ENCODE data around the gene GASK1A.
"Not testable (repeated sequence)": the region's sequence is repeated elsewhere in the genome, so short reads cannot be mapped to it uniquely, and the experiment has no call there.

GASK1A gene

DNA sequence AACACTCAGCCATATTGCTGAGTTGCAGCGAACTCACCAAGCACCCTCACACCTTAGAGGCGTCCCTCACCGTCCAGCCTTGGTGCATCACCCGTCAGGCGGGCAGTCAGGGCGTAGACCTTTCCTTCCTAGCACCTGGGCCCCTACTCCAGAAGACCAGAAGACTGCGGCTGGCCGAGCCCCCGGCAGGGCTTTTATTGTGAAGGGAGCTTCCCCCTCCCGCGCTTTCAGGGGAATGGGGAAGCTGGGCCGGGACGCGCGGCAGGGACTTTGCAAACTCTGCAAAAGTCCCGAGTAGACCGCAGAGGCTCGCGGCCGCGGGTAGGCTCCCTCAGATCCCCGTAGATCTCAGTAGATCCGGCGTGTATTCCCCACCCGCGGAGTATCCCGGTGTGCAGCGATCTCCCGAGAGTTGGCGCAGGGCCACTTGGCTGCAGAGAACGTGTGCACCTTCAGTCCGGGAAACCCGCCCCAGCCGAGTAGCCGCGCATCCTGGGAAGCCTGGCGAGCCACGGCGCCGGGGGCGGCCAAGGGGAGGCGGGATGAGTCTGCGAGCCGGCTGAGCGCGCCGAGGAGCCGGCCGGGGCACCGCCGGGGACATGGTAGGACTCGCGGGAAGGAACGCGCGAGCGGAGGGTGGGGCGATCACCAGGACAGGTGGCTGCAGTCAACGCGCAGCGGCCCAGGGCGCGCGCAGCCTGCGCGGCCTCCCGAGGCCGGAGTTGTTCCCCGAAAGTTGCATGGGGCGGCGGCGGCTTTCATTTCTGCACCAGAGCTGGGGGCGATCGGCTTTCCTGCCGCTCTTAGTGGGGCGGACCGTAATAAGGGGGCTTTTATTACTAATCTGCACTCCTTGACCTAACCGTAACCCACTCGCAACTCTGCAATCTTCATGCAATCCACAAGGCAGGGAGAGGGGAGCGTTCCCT lies at the start of gene GASK1A:
Gene GASK1A (plus strand): TSS at position 268 of the 929 bp plus-strand sequence. CDS start 332 bp downstream, at position 600.
- no peak for DNase-seq (ENCODE audit: low read depth)

DNA sequence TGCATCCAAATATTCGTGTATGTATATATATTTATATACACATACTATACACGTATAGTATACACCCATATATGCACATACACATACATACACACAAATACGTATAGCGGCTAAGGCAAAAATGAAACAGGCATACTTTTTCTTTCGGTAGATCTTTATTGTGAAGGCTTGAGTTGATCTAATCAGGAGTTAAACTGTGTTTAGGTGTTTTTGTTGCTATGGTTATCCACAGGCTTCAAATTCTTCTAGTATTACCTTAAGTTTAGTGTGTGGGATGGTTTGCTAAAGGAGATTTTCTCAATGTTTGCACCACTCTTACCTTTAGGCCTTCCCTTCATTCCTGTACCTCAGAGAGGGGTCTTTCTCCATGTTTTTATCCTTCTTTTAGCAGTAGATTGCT lies 45.0 kb upstream of the GASK1A start:
- DNase-seq (ENCODE audit: low read depth): no peak

- no peak for DNase-seq (ENCODE audit: low read depth)
These were observed 44.2 kb upstream of the GASK1A start for GRCh38 chr3:42934910-42935309.

DNA sequence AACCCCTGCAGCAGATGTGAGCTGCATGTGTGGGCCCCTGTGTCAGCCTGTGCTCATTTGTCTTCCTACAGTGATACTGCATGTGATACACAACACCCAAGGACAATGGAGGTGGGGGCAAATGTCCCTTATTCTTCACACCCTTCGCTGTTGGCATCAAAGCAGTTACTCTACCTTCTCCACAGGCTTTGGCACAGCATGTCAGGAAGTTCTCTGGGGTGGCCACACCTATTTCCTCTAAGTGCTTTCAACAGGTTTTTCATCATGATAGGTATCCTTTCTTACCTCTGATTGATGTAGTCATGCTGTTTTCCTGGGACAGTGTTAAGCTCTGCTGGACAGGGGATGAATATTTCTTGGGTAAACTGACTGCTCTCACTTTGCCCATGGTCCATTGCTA lies 43.6 kb upstream of the GASK1A start:
- DNase-seq (ENCODE audit: low read depth): no peak

GRCh38 chr3:42936157-42936981 lies 42.7 kb upstream of the GASK1A start:
- no peak for DNase-seq (ENCODE audit: low read depth)

DNA sequence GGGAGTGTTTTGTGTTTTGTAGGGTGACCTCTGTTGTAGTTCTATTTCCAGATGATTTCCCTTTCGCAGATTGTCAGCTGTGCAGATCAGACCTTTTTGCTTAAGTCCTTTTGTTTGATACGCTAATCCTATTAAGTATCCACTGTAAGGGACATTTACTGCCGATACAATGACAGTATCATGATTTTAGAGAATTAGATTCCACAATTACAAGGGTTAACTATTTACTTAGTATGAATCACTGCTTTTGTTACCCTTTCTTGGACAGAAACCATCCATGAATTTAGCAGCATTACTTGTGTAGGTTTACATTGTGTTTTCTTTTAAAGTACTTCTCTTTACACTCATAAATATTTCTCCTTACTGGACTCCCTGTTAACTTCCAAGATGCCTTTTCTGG lies 41.8 kb upstream of the GASK1A start:
- no peak for DNase-seq (ENCODE audit: low read depth)

- DNase-seq (ENCODE audit: low read depth): no peak
These were observed 36.4 kb upstream of the GASK1A start for GRCh38 chr3:42942693-42943092.

GRCh38 chr3:42946050-42946449 lies 33.1 kb upstream of the GASK1A start:
- no peak for DNase-seq (ENCODE audit: low read depth)

GRCh38 chr3:42957573-42957972 lies 21.5 kb upstream of the GASK1A start:
- DNase-seq (ENCODE audit: low read depth): no peak

DNA sequence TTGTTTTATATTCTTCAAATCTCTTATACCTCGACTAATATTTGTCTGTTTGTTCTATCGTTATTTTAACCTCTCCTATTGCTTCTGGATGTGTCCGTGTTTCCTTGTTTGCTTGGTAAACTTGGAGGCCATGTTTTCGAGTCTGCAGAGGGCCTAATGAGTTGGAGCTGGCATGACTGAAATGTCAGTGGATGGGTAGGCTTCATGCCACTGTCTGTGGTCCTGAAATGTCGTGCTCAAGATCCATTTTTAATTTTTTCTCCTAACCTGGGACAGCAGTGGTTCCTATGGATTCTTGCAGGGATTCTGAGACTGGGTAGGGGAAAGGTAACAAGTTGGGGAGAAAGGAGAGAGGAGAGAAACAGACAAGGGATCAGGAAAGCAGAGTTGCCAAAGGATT lies 18.8 kb upstream of the GASK1A start:
- DNase-seq (ENCODE audit: low read depth): no peak

GRCh38 chr3:42960786-42961185 lies 18.3 kb upstream of the GASK1A start:
- no peak for DNase-seq (ENCODE audit: low read depth)

GRCh38 chr3:42961633-42962032 lies 17.5 kb upstream of the GASK1A start:
- no peak for DNase-seq (ENCODE audit: low read depth)

DNA sequence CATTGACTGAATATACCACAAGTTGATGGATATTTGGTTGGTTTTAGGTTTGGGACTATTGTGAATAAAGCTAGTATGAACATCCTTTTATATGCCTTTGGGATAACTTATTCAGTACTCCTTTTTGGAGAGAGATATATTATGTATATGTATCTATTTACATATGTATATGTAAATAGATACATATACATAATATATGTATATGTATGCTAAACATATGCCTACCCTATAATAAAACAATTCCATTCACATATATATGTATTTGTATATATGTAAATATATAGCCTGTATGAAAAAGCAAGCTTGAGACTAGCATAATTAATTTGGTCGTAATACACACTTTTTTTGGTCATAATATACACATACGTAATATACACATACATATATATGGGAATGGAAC lies 15.8 kb upstream of the GASK1A start:
- no peak for DNase-seq (ENCODE audit: low read depth)

- DNase-seq (ENCODE audit: low read depth): no peak
These were observed 14.8 kb upstream of the GASK1A start for GRCh38 chr3:42964266-42964665.

GRCh38 chr3:42970557-42970956 lies 8.6 kb upstream of the GASK1A start:
- no peak for DNase-seq (ENCODE audit: low read depth)

- no peak for DNase-seq (ENCODE audit: low read depth)
These were observed 7.9 kb upstream of the GASK1A start for GRCh38 chr3:42970976-42971772.

DNA sequence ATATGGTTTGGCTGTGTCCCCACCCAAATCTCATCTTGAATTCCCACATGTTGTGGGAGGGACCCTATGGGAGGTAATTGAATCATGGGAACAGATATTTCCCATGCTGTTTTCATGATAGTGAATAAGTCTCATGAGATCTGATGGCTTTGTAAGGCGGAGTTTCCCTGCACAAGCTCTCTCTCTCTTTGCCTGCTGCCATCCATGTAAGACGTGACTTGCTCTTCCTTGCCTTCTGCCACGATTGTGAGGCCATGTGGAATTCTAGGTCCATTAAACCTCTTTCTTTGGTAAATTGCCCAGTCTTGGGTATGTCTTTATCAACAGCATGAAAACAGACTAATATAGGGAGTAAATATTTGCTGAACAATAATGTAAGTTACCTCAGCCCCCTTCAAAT lies 4.2 kb upstream of the GASK1A start:
- not testable (repeated sequence) for DNase-seq (ENCODE audit: low read depth)

GRCh38 chr3:42975456-42975855 lies 3.7 kb upstream of the GASK1A start:
- no peak for DNase-seq (ENCODE audit: low read depth)

DNA sequence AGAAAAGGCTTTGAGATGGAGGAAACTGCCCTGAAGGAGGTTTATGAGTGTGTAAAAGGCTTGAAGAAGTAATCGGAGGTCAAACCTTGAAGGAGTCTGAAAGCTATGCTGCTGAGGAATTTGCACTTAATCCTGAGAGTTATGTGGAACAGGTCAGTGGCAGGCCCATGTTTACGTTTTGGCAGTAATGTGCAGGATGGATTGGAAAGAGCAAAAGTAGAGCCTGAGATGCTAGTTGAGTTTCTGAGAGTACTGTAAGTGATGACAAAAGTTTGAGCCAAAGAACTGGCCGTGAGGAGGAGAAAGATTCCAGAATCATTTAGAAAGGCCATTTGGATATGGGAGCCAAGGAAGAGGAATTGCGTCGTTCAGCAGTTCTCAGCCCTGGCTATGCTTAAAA lies 3.2 kb upstream of the GASK1A start:
- no peak for DNase-seq (ENCODE audit: low read depth)

GRCh38 chr3:42980209-42980608 lies 1.1 kb downstream of the GASK1A start:
- no peak for DNase-seq (ENCODE audit: low read depth)

DNA sequence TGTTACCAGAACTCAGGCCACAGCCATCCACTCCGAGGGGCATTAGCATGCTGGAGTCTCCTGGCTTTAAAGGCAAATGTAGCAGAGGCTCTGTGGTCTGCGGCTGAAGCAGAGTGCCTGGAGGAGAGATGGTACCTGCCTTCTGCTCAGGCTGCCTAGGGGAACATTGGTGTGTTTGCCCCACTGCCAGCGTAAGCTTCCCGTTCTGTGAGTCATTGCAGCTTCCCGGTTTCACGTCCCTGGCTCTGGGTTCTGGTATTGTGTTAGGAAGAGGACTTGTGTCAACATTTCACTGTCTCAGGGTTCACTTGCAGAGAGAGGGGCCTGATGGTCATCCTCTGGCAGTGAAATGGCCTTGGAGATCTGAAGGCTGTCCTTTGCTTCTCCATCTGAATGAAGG lies 1.8 kb downstream of the GASK1A start:
- DNase-seq (ENCODE audit: low read depth): no peak

Measured in T-helper 22 cell (primary cell).